NCI-H748 (cell line): ENCODE results near the gene SLC44A3.
A peak's percentile ranks its signal among the peaks of the same experiment; 100 is the strongest.

ENCODE experiments used
- DNase-seq: peaks from one replicate; lab custom pipeline; 2025; ENCODE audit not compliant: unreplicated experiment; lab: John Stamatoyannopoulos, UW

SLC44A3 gene

DNA sequence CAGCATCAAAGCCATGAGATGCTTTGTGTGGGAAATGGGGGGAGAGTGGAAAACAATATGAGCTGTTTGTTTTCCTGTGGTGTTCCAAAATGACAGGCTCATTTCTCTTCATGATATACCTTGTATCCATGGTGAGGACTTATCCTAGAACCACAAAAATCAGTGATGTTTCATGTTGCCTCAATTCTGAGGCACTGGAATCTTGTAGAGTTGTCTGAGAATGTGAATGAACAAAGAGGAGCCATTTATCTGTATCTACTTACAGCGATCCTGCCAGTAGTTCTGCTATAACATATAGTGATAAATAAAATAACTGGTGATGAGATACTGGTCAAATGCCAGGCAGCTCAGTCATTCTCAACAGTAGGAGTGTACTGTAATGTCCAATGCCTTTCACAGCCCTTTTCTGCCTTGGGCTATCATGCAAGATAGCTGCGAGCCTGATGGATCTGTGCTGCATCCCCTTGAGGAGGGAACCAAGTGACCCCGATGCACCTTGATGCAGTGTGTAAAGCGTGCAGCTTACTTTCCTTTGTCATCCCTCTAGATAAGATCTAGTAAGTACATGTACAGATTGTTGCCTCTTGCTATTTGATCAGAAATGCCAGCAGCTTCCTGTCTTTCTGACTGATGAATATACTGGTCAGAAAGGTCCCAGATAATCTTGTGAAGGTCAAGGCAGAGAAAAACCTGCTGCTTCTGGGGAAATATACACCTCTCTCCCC is 52.8 kb downstream of the SLC44A3 start:
- DNase-seq = no peak

DNA sequence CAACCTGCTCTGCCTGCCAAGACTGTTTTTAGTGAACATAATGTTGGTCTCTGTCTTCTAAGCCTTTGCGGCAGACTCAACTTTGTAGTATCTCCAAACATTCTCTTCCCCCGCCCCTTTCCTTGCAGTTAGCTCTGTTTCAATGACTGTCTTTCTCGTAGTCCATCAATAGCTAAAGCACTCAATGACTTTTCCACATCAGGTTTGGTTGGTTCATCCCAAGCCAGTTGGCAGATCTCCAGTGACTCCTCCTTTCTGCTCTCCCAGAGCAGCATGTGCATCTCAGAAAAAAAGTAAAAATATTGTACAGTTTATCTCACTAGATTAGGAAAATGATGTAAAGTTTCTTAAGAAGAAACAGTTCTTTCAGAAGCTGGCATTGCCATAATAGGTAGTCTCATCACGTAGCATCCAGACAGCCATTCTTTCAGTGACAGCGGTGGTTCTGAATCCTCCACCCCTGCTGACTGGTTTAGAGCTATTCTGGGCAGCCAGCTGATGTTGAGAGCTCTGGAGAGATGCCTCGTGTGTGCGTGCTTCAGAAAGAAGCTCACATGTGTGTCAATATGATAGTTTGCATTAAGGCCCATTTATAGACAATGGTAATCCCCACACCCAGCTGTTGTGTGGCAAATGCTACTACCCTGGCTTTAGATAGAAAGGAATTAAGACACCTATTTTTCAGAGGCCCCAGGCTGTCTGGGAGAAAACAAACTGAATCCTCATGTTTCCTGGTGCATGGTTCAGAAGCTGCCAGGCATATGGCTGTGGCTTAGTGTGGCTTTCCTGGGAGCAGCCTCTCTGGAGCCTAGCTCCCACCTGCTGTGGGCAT is 53.6 kb downstream of the SLC44A3 start:
- DNase-seq = peak; percentile 51

DNA sequence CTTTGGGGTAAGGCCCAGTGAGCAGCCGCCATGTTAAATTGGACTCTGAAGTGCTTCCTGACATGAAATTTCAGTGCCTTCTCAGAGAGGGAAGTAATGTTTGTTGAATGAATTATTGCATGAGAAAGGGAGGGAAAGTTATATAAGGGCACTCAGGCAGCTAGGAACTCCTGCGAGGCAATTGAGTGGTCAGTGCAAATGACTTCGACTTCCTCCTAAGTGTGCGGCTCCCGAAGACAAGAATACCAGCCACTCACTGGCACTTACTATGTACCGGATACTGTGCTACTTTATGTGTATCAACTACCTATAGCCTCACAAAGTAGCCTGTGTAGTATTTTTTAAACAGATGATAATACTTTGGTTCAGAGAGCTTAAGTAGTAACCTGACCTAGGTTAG is 54.3 kb downstream of the SLC44A3 start:
- DNase-seq = no peak

DNA sequence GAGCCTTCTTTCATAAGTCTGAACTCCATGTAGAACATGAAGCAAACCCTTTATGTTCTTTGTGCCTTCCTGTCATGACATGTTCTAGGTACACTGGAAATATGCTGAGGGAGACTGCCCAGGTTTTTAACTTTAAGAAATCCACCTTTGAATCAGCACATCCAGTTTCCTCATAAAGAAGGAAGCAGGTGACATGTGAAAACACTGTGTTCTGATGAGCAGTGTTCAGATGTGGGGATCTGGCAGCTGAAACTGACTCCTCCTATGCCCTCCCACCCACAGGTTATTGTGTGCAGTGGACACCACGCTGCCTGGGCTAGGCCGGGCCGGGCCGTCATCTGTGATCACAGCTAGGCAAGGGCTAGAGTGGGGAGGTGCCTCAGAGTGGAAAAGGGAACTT is 55.6 kb downstream of the SLC44A3 start:
- no peak for DNase-seq

DNA sequence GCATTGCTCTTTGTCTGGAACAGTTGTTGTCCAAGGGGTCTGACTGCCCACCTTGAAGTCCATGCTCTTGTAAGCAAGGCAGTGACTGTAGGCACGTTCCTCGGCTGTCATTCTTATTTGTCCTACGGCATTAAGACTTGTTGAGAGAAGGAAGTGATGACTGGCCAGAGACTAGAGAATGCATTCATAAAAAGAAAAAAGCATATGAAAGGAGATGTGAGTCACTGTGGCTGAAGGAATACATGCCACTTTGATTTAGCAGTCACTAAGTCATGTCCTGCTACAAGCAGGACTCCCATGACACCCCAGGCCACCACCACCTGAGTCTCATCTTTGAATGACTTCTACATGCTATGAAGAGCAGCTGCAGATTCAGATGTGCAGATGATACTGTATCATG is 56.2 kb downstream of the SLC44A3 start:
- no peak for DNase-seq

DNA sequence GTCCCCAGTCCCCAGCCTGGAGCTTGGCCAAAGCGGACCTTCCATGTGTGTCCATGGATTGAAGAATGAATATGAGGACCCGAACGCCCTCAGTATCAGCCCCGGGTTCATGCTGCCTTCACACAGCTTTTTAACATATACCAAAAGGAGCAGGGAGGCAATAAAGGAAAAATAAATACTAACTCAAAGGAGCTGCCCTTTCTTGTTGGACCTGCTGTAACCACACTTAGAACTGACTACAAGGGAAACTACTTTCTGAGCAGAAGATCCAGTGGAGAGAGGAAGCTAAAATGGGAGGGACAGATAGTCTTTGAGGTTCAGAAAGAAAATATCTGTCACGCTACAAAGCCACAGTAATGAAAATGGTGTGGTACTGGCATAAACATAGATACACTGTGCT is 58.2 kb downstream of the SLC44A3 start:
- DNase-seq = no peak

DNA sequence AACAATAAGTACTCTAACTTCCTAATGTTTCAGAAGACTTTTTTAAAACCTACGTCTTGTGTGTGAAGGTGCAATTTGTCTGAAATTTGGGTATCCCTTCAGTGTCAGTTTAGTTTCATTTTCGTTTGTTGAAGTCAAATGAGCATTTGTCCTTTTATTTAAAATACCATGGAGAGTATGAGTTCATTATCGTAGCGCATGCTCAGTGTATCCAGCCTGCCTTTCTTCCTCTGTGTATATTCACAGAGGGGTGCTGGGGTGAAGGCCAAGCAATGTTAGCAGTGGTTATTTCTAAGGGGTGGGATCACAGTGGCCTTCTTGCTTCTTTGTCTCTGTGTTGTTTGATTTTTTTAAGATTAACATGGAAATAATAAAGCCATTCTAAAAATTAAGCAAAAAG is 63.5 kb downstream of the SLC44A3 start:
- no peak for DNase-seq

DNA sequence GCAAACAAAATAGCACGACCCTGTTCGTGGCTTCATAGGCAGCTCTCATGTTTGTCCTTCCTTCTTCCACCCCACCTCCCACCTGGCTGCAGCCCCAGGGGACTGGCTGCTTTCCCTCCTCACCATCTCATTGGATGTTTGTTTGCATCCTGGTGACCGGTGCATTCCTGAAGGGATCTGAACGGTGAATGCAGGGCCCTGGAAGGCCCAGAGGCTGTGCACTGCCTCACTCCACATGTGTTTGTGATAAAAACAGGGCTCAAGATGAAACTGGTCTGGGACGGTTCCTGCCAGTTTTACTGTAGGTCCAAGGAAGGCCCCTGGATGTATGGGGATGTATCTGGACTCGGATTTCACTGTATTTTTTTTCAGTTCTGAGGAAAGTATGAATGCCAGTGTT is 63.9 kb downstream of the SLC44A3 start:
- no peak for DNase-seq

DNA sequence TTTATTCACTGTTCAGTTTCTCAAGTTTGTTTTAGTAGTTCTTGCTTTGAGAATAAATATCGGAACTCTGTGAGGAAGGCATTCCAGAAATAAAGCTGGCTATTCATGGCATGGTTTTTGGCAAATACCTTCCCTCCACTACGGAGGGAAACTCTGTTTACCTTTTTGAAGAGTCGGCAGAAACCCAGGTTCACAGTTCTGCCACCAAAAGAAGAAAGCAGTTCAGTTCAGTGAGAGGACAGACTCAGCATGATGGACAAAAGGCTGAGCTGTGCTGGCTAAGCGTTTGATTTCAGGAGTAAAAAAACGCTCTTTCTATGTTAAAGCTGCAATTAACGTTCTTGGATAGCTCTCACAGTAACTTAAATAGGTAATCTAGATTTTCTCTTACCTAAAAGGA is 64.3 kb downstream of the SLC44A3 start:
- no peak for DNase-seq

DNA sequence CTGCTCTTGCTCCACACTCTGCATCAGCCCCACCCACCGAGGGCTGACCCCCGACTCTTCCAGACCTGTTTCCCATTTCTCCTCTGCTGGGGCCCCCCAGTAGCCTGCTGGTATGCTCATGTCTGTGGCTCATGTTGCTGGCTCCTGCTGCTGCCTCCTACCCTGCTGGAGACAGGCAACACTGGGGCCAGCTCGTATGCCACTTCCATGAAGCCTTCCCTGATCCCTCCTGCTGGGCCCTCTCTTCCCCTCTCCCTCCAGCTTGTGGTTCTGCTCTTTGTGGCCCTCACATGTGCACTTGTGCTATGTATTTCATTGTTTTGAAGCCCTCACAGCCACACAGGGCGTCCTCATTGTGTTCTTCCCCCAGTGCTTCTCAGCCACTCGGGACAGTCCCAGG is 66.2 kb downstream of the SLC44A3 start:
- no peak for DNase-seq

DNA sequence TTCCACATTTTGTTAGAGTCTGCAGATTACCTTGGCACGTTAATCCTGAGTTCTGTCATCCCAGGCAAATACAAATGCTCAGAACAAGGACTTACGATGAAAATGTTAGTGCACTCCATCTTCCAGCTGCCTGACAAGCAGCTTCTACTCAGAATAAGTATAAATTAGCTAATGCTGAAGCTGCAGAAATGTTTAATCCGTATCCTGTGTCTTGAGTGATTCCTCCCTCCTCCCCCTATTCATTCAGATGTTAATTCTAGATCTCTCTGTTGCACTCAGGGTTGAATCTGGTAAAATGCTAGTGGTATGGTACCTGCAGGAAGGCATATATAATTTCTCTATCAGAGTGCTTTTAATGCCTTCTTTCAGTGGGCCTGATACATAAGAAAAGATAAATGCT is 66.9 kb downstream of the SLC44A3 start:
- no peak for DNase-seq

DNA sequence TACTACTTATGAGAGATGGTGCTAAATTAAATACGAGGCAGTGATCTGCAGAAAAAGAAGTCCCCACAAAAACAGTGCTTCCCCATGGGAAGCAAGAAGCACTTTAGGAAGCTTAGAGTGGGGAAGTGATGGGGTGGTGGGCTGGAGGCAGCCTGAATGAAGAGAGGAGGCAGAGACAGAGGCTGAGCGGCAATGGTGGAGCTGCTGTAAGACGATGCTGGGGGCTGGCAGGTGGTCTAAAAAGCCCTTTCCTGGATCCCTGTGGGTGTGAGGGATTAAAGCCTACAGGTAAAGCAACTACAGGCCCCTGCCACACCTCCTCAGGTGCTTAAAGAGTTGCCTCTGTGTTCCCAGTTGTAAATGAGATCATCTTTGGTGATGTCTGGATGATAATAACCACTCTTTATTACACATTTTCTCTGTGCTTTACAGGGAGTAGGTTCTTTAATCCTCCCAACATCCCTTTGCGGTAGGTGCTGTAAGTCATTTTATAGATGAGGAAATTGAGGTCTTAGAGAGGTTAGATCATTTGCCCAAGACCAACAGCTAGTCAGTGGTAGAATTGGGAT is 67.5 kb downstream of the SLC44A3 start:
- DNase-seq = no peak

DNA sequence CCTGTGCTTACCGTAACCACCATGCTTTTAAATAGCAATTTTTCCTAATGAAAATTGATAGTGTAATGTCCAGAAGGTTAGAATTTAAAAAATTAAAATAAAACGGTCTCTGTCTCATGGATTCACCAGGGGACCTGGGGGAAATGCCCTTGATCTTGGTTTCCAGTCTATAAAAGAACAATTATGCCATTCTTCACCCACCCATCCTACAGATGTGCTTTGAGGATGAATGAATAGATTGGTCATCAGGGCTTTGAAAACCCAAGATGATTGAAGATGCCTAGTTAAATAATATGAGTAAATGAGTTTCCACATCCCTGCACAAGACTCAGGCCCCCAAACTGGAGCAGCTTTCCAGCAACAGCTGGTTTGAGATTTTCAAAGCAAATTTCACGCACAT is 68.0 kb downstream of the SLC44A3 start:
- no peak for DNase-seq

DNA sequence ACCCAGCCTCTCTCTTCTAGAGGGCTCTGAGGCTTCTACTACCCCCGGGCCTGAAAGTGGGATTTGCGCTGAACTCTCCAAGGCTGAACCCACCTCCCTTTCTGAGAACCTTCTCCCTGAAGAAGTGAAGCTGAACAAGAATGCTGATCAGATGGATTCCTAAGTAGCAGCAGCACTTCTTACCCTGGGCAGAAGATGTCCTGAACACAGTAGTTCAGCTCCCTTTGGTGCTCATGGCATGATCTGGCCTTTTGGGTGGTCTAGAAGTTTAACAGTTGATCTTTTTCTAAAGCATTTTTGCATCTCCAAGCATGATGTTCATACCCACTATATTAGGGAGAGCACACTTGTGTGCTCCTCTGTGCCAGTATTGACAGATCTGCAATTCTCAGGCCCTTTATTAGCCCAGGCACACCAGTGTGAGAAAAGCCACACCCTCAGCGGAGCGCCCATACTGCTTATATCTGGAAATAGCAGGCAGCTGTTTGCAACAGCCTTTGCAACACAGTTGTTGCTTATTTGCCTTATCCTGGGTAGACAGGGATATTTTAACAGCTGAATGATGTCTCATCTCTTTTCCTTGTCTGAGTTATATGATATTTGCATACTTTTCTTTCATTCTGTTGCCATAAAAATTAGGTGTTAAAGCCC is 72.6 kb downstream of the SLC44A3 start:
- no peak for DNase-seq

DNA sequence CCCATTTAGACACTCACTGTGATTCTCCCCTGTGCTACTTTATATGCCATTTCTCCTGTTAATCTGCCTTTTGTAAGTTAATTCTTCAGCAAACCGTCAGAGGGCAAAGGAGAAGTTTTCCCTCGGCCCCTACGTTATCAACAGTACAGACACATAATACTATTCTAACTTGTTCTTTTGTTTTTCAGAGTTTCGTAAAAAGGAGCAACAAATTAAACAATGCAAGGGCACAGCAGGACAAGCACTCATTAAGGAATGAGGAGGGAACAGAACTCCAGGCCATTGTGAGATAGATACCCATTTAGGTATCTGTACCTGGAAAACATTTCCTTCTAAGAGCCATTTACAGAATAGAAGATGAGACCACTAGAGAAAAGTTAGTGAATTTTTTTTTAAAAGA is 74.5 kb downstream of the SLC44A3 start:
- DNase-seq = no peak

DNA sequence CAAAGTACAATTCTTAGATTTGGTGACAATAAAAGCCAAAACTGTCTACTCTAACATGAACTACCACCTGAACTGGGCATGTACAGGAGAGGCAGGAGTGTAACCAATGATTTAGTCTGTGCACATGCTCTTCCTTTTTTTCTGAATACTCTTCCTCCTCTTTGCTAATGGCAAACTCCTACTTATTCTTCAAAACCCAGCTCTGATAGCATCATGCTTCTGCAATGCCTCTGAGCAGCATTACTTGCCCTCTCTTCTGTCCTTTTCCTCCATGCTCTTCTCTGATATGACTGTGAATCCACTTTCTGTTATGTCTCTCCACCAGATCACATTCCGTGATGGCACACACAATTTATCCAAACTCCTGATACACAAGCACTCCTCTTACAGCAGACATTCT is 75.4 kb downstream of the SLC44A3 start:
- no peak for DNase-seq

DNA sequence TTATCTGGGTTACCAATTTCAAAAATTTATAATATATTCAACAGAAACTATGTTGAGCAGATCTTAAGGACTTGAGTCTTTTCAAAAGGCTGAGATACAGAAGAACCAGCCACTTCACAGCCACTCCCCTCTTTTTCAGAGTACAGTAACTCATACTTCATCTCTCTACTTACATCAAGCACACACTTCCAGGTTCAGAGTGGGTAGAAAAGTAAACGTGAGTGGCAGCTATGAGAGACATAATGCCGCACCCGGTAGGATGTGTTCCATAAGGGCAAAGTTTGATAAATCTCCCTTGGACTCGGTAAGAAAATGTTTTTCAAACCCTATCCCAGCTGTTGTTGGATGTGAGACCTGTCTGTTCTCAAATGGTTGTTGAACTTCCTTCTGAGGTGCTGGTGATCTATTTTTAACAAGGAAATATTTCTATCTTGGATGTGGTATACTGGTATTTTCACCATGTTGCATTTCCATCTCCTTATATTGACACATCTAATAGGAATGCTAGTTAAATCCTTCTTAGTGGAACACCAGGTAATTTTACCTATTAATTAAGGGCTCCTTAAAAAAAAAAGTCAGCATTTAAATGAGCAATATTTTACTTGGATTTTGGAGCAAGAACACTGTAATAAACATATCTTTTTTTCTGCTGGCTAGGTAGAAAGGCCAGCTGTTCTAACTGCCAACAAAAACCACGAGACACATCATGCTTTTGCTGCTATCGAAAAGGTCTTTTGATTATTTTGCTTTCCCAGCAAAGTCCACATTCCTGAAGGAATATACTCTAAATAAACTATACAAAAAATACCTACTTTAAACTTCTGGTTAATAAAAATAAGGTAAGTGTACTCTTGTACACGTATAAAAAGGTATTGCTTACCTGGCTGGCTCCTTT is 78.6 kb downstream of the SLC44A3 start:
- no peak for DNase-seq

DNA sequence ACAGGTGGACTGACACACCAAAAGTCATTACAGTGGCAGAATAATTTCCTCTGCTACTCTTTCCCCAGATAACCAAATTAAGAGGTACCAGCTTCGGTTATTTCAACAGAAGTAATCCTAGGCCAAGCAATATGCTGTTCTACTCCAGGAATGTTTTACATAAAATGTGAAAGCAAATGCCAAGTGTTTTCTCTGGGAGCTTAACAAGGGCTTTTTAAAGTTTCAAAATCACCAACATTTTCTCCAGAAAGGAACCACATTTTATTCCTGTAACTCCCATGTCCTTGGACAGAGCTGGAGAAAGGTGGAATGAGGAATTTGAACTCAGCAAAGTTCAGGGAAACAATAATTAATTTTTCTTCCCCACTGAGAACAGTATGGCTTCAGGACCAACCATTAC is 79.6 kb downstream of the SLC44A3 start:
- DNase-seq = no peak

DNA sequence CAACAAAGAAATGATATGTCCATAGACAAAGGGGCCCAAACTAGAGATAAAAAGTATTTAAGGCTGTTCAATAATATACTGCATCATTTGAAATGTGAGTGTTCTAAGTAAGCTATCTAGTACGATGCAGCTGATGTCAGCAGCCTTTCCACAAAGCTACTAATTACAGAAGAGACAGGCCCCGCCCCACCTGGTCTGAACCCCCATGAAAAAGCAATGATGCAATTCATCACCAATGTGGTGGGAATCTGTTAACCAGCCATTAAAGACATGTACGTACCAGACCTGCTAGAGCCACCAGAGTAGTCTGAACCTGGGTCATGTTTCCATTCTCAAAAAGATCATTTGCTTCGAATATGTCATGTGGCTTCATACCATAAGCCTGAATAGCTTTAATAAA is 81.7 kb downstream of the SLC44A3 start:
- DNase-seq = no peak

DNA sequence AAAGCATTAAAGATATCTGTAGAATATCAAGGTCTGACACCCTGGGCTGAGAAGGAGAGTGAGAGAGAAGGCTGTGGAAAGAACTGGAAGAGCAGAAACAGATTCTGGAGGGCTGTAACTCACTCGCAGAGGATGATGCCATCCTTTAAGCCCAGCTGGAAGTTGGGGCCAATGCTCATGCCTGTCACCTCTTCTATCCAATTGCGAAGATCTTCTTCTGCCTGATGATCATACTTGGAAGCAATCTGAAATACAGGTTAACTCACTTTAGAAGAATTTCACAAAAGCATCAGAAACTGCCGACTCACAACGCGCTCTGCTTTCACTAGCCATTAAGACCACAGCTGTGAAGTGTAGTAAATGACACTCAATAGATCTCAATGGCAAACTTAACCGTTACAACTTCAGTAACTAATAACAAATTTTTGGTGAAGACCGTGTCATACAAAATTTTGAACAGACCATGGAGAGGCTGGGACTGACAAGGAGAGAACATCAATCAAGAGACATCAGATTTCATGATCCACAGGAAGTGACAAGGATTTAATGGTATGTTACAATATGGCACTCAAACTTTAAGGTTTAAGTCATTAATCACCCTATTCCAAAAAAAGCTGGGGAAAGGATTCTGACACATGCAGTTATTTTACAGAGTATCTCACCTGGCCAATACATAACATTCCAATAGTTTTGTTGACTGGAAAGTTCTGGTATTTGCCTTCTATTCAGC is 83.3 kb downstream of the SLC44A3 start:
- no peak for DNase-seq
